T-helper 1 cell treated with Interleukin-12 subunit alpha and Interleukin-12 subunit beta and Interleukin-4 antibody, amounts not matched to agents 30 μg/mL and 1 μg/mL, for 36 hours (primary cell): ENCODE data around the gene HSF2BP.
"Not testable (repeated sequence)": the region's sequence is repeated elsewhere in the genome, so short reads cannot be mapped to it uniquely, and the experiment has no call there.

ENCODE experiments used
- H3K27ac Mint-ChIP-seq: one replicate; pipeline ENCODE4 v1.8.0; 2021; ENCODE audit warnings: mild to moderate bottlenecking, mixed read lengths
- H3K27me3 Mint-ChIP-seq: one replicate; pipeline ENCODE4 v1.8.0; 2021; ENCODE audit warnings: low read depth, mixed read lengths
- H3K36me3 Mint-ChIP-seq: one replicate; pipeline ENCODE4 v1.8.0; 2021; ENCODE audit warnings: low read depth, mixed read lengths
- H3K4me1 Mint-ChIP-seq: one replicate; pipeline ENCODE4 v1.8.0; 2021; ENCODE audit warnings: low read depth, mixed read lengths
- H3K4me3 Mint-ChIP-seq: one replicate; pipeline ENCODE4 v1.8.0; 2021; ENCODE audit warnings: mild to moderate bottlenecking, moderate library complexity, mixed read lengths
- H3K9me3 Mint-ChIP-seq: one replicate; pipeline ENCODE4 v1.8.0; 2021; ENCODE audit warnings: mixed read lengths

Gene HSF2BP

DNA sequence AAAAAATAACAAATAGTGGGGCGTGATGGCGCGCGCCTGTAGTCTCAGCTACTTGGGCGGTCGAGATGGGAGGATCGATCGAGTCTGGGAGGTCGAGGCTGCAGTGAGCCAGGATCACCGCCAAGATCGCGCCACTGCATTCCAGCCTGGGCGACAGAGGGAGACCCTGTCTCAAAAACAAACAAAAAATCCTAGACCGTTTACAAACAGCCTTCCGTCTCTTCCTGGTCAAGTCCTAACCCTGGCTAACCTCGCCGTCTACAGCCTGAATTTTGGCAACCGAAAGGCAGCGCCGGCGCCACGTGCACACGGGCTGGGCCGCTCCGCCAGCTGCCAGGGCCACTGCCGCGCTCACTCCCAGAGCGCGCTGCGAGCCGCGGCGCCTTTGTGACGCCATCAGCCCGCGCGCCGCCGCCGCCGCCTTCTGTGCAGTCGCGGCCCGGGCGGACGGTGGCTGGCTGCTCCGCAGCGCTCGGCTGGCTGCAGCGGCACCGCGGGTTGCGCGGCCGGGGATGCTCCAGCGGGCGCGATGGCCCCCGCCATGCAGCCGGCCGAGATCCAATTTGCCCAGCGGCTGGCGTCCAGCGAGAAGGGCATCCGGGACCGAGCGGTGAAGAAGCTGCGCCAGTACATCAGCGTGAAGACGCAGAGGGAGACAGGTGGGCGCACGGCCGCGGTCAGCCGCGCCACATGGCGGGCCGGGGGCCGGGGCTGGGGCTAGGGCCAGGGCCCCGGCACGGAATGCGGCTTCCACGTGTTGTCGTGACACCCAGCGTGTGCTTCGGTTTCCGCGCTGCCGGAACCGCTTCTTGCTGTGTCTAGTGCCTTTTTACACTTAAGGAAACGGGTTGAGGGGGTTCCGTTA, at the start of gene HSF2BP, which contains the start of gene RRP1B:
TSS of gene HSF2BP (minus strand) at position 353 of the 865 bp plus-strand sequence. CDS start 1,392 bp downstream, outside the sequence.
TSS of gene RRP1B (plus strand) at position 425 of the 865 bp plus-strand sequence. CDS start at position 530, 105 bp downstream.
- H3K4me3 Mint-ChIP-seq, result peak within 1 kb of the TSS; percentile 94
- peak within 1 kb of the TSS; percentile 90 for H3K27ac Mint-ChIP-seq
- H3K36me3 Mint-ChIP-seq, result peaks cover 17% of the 10 kb centered on the region
- no peaks in the 10 kb centered on the region for H3K9me3 Mint-ChIP-seq
- H3K4me1 Mint-ChIP-seq, result peaks cover 38% of the 10 kb centered on the region
- H3K27me3 Mint-ChIP-seq, result no peaks in the 10 kb centered on the region

DNA sequence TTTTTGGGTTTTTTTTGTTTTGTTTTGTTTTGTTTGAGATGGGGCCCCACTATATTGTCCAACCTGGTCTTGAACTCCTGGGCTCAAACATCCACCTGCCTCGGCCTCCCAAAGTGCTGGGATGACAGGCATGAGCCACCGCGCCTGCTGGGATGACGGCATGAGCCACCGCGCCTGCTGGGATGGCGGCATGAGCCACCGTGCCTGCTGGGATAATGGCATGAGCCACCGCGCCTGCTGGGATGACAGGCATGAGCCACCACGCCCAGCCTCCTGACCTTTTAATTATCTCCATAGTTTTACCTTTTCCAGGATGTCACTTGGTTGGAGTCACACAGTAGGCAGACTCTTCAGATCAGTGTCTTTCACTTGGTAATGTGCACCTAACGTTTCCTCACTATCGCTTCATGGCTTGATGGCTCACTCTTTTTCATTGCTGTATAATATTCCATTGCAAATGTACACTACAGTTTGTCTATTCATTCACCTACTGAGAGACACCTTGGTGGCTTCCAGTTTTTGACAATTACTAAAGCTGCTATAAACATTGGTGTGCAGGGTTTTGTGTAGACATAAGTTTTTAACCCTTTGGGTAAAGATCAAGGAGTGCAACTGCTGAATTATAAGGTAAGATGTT, 49.6 kb upstream of the HSF2BP start:
- Mint-ChIP-seq H3K27me3 (peaks cover 29% of the 10 kb centered on the region), H3K27ac (no peak overlapping the region), H3K4me1 (peaks cover 2% of the 10 kb centered on the region), H3K9me3 (no peaks in the 10 kb centered on the region), H3K4me3 (no peak overlapping the region), H3K36me3 (no peaks in the 10 kb centered on the region)

DNA sequence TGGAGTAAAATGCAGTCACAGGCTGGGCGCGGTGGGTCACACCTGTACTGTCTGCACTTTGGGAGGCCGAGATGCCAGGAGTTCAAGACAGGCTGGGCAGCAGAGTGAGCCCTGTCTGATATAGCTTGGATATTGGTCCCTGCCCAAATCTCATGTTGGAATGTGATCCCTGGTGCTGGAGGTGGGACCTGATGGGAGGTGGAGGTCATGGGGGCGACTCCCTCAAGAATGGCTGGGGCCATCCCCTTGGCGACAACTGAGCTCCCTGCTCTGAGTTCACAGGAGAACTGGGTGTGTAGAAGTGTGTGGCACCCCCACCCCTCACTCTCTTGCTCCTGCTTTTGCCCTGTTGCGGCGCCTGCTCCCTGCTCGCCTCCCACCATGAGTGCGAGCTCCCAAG, 48.2 kb upstream of the HSF2BP start:
- no peak overlapping the region for H3K27ac Mint-ChIP-seq

DNA sequence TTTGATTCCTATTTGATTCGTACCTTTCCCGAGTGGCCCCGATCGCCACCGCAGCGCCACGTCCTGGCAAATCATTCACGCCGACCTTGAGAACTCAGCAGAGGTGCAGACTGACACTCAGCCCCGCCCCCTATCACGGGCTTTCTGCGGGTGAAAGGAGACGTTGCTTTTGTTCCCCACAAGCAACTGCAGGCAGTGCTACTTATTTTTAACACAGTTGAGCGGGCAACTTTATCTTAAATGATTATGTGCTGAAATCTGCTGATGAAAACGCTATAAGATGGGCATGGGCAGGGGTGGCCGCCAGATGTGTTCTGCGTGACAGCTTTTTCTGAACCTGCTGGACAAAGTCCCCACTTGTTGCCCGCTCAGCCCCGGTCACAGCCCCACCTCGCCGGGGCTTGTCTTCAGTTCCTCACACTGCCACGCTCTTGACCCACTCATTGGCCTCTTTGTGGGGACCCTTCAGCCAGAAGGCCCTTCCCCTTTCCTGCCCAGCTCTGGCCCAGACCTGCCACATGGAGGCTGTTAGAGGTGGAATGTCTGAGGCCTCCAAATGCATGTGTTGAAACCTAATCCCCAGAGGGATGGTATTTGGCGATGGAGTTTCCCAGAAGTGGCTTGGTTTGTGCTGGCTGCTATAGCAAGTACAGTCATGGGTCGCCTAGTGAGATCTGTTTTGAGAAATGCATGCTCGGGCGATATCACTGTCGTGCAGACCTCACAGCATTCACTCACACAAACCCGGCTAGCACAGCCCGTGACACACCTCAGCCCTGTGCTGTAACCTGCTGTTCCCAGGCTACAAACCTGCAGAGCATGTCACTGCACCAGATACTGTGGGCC, 44.0 kb upstream of the HSF2BP start:
- H3K4me3 Mint-ChIP-seq, result peak overlapping the region; percentile 43
- H3K9me3 Mint-ChIP-seq, result no peaks in the 10 kb centered on the region
- H3K27ac Mint-ChIP-seq, result no peak overlapping the region
- H3K4me1 Mint-ChIP-seq, result peaks cover 11% of the 10 kb centered on the region
- no peaks in the 10 kb centered on the region for H3K27me3 Mint-ChIP-seq
- H3K36me3 Mint-ChIP-seq, result peaks cover 3% of the 10 kb centered on the region

More for the DNA sequence above, 48.2 kb upstream of the HSF2BP start:
- Mint-ChIP-seq H3K4me1 (peaks cover 9% of the 10 kb centered on the region), H3K27me3 (peaks cover 24% of the 10 kb centered on the region), H3K4me3 (no peak overlapping the region), H3K36me3 (no peaks in the 10 kb centered on the region), H3K9me3 (no peaks in the 10 kb centered on the region)

DNA sequence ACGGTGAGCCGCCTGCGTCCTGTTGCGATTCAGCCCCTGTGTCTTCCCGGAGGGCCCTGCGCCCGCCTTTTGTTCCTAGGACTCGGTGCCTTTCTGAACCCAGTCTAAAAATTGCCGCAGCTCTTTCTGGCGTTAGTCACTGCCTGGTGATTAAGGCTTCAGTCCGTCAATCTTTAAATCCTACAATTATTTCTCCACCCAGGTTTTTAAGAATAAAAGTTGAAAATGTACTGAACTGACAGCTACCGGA, 43.4 kb upstream of the HSF2BP start:
- H3K4me3 Mint-ChIP-seq, result peak overlapping the region; percentile 43
- peaks cover 5% of the 10 kb centered on the region for H3K36me3 Mint-ChIP-seq
- H3K9me3 Mint-ChIP-seq, result no peaks in the 10 kb centered on the region
- H3K4me1 Mint-ChIP-seq, result peaks cover 12% of the 10 kb centered on the region
- H3K27me3 Mint-ChIP-seq, result no peaks in the 10 kb centered on the region
- H3K27ac Mint-ChIP-seq, result no peak overlapping the region

DNA sequence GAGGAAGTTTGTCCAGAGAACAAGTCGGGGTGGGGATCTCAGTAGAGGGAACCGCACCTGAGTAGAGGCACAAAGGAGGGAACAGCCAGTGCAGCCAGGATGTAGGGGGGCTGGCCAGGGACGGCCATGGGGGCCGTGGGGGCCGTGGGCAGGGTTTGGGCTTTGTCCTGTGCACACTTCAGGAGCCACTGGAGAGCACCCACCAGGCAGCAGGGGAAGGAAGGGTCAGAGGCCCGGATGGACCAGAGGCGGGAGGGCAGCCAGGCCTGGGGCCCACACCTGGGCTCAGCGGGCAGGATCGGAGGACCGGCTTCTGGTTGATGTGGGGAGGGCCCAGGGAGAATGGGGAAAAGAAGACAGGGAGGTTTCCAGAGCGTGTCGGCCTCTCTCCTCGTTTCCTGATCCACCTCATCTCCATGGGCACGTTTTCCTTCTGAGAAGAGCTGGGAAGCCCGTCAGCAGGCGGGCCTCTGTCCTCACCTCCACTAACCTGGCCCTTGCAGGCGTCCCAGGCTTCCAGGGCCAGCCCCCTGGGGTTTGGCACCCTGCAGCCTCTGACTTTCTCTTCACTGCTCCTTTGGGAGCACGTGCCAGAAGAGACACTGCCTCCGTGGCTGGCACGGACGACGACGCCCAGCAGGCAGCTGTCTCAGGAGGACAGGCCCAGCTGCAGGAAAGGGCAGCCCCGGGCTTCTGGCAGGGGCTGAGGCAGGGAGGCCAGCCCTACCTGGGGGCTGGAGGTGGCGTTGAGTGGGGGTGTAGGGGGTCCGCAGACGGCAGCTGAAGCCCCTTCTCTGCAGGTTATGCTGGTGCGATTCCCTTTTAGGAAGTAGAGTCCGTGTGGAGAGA, 42.9 kb upstream of the HSF2BP start:
- no peaks in the 10 kb centered on the region for H3K27me3 Mint-ChIP-seq
- no peak overlapping the region for H3K4me3 Mint-ChIP-seq
- no peak overlapping the region for H3K27ac Mint-ChIP-seq
- peaks cover 16% of the 10 kb centered on the region for H3K4me1 Mint-ChIP-seq
- H3K9me3 Mint-ChIP-seq, result no peaks in the 10 kb centered on the region
- peaks cover 5% of the 10 kb centered on the region for H3K36me3 Mint-ChIP-seq

DNA sequence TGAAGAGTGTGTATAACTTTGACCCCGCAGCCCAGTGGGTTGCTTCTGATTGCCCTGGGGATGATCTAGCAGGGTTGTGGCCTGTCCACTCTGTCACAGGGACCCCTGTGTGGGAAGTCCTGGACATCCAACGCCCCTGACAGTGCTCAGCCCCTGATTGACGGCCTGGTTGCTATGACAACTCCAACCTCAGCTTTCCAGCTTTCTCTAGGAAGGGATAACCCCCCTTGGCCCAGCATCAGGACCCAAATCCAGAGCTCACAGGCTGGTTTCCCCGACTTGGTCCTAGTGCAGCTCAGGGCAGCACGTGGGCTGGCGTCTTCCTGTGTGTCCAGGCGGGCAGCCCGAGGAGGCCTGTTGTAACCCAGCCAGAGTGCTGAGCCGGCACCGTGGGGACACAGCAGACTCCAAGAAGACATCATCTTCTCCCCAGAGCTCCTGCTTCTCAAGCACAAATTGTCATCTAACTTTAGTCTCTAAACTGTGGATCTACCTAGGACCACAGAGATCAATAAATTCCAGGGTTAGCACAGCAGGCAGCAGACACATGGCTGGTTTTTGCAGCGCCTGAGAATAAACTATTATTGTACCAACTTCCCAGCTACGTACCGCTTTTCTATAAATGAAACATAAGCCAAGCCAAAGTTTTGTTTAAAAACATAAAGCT, 40.8 kb upstream of the HSF2BP start:
- Mint-ChIP-seq H3K36me3 (peaks cover 13% of the 10 kb centered on the region), H3K27me3 (no peaks in the 10 kb centered on the region), H3K9me3 (no peaks in the 10 kb centered on the region), H3K4me3 (no peak overlapping the region), H3K27ac (no peak overlapping the region), H3K4me1 (peaks cover 16% of the 10 kb centered on the region)

DNA sequence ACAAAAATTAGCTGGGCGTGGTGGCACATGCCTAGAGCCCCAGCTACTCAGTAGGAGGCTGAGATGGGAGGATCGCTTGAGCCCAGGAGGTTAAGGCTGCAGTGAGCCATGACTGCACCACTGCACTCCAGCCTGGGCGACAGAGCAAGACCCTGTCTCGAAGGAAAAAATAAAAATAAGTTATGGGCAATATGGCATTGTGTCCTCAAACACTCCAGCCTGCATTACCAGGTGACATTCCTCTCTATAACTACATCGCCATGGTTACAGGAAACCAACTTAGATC, 40.1 kb upstream of the HSF2BP start:
- not testable (repeated sequence) for H3K27ac Mint-ChIP-seq

DNA sequence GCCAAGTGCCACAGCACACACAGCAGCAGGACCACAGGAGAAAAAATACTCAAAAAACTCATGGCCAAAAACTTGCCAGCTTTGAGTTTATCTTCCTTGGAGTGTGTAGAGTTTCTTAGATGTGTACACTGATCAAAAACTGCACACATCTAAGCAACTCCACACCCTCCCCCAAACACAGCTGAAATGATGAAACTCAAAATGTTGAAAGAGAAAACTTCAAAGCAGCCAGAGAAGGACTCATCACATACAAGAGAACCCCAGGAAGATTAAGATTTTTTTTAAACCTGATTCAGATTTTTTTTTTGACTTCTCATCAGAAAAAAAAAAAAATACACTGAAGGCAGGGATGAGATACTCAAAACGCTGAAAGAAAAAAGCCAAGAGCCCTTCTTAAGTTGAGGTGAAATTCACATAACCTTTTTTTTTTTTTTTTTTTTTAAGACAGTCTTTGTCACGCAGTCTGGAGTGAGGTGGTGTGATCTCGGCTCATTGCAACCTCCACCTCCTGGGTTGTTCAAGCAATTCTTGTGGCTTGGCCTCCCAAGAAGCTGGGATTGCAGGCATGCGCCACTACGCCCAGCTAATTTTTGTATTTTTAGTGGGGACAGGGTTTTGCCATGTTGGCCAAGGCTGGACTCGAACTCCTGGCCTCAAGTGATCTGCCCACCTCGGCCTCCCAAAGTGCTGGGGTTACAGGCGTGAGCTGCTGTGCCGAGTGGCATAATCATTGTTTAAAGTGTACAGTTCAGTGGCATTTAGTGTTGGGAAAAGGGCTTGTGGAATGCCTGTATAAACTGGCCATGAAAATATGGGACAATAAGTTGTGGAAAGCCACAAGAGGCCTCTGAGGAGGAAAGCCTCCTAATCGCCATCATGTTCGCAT, 38.7 kb upstream of the HSF2BP start:
- Mint-ChIP-seq H3K4me3 (no peak overlapping the region), H3K27me3 (no peaks in the 10 kb centered on the region), H3K4me1 (peaks cover 14% of the 10 kb centered on the region), H3K9me3 (no peaks in the 10 kb centered on the region), H3K27ac (no peak overlapping the region), H3K36me3 (peaks cover 19% of the 10 kb centered on the region)

More for the DNA sequence above, 40.1 kb upstream of the HSF2BP start:
- not testable (repeated sequence) for H3K4me3 Mint-ChIP-seq, H3K9me3 Mint-ChIP-seq, H3K27me3 Mint-ChIP-seq
- Mint-ChIP-seq H3K4me1 (peaks cover 16% of the 10 kb centered on the region), H3K36me3 (peaks cover 15% of the 10 kb centered on the region)

DNA sequence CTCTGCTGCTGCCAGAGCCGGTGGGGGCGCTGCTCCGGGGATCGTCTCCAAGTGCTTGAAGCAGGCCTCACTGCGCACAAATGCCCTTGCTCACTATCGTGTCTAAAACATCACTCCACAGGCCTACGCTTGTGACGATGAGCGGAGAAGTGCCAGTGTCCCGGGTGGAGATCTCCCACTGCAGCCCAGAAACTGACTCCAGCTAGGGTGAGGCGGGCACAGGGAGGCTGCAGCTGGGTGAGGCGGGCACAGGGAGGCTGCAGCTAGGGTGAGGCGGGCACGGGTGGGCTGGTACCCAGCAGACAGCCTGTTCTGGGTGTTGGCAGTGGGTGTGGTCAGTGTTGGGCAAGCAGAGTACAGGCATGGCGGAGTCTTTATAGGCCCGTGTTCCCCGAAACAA, 36.9 kb upstream of the HSF2BP start:
- Mint-ChIP-seq H3K27ac (no peak overlapping the region), H3K36me3 (peaks cover 22% of the 10 kb centered on the region)

DNA sequence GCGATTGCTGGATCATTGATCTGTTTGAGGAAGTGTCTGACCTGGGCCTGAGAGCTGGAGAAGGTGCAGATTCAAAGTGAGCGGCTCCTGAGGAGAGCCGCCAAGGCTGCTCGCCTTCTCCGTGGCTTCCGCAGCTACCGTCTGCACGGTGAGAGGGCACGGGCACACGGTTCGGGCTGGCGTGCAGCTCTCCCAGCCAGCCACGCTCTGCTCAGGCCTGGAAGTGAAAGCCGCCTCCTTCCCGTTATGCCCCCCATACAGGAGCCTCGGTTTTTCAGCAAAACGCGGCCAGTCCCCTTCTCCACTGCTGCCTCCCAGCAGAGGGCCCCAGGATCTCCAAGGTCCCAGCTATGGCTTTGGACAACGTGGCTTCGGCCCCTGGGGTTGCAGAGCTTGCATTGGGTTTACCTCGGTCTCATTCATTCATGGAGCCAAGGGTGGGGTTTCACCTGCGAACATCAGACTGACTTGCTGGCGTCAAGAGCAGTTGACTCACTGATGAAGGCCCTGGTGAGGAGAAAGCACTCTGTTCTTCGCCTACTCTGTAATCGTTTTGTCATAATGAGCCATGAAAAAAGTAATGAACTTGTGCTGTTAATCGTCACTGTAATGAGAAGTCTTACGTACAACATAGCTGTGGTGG, 35.3 kb upstream of the HSF2BP start:
- Mint-ChIP-seq H3K9me3 (no peaks in the 10 kb centered on the region), H3K4me3 (no peak overlapping the region), H3K4me1 (peaks cover 5% of the 10 kb centered on the region), H3K27me3 (no peaks in the 10 kb centered on the region), H3K36me3 (peaks cover 27% of the 10 kb centered on the region), H3K27ac (no peak overlapping the region)

More for the DNA sequence above, 36.9 kb upstream of the HSF2BP start:
- no peaks in the 10 kb centered on the region for H3K27me3 Mint-ChIP-seq
- no peak overlapping the region for H3K4me3 Mint-ChIP-seq
- H3K9me3 Mint-ChIP-seq, result no peaks in the 10 kb centered on the region
- peaks cover 9% of the 10 kb centered on the region for H3K4me1 Mint-ChIP-seq

DNA sequence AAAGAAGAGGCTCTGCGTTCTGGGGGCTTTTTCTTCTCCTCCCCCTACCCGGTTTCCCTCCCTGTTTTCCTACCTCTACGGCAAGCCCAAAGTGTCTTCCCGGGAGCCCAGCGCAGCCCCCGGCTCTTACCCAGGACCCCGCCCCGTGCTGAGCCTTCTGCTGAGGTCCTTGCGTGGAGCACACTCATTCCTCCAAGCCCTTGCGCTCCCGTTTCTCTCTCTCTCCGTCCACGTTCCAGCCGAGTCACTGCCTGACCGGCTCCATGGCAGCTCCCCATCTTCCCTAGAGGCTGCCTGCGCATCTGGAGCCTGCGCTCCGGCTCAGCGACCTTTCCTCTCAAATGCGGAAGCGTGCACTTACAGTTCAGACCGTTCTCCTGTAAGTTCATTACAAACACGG, 34.7 kb upstream of the HSF2BP start:
- no peaks in the 10 kb centered on the region for H3K9me3 Mint-ChIP-seq
- H3K36me3 Mint-ChIP-seq, result peaks cover 26% of the 10 kb centered on the region
- peak overlapping the region; percentile 41 for H3K27ac Mint-ChIP-seq
- H3K27me3 Mint-ChIP-seq, result no peaks in the 10 kb centered on the region
- peaks cover 5% of the 10 kb centered on the region for H3K4me1 Mint-ChIP-seq
- H3K4me3 Mint-ChIP-seq, result no peak overlapping the region
